ENCODE results near the gene BMPER.

DNA sequence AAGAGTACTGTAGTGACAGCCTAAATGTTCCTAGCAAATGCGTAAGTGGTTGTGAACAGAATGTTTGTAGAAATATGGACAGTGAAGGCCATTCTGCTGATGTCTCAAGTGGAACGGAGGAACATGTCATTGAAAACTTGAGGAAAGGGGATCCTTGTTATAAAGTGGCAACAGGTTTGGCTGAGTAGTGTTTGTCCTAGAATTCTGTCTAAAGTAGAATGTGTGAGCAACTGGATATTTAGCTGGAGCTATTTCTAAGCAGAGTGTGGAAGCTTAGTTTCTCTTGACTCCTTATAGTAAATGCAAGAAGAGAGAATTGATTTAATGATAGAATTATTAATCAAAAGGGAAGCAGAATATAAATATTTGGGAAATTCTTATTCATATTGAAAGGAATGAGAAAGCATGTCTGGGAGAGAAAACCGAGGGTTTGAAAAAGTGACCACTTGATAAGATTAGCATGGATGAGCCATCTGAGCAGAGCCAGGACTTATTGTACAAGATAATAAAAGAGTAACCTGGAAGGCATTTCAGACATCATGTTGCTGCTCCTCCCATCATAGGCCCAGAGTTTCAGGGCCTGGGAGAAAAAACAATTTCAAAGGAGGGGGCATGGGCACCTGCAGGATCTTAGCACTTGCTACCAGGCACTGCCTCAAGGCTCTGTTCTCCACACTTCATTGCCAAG is 276.1 kb downstream of the BMPER start:
- TF ChIP-seq, protein P1, sequence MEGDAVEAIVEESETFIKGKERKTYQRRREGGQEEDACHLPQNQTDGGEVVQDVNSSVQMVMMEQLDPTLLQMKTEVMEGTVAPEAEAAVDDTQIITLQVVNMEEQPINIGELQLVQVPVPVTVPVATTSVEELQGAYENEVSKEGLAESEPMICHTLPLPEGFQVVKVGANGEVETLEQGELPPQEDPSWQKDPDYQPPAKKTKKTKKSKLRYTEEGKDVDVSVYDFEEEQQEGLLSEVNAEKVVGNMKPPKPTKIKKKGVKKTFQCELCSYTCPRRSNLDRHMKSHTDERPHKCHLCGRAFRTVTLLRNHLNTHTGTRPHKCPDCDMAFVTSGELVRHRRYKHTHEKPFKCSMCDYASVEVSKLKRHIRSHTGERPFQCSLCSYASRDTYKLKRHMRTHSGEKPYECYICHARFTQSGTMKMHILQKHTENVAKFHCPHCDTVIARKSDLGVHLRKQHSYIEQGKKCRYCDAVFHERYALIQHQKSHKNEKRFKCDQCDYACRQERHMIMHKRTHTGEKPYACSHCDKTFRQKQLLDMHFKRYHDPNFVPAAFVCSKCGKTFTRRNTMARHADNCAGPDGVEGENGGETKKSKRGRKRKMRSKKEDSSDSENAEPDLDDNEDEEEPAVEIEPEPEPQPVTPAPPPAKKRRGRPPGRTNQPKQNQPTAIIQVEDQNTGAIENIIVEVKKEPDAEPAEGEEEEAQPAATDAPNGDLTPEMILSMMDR (IDR thresholded peaks at IDR 0.05): no peak
- TF ChIP-seq POLR2A (IDR thresholded peaks at IDR 0.05): no peak

Data from uterus (tissue), 2 donors.